Stomach (tissue), 9 donors: Measurements from ENCODE around the gene NHSL1. TPM values are rescaled to one million over a fixed set of nuclear protein-coding genes. Genes with fewer than 3 reads are reported as not detected.

Experiments used
- DNase-seq, 2 donors: peaks; one replicate each; pipeline versions ENCODE4 v3.0.0 to v3.0.0-alpha.2; 2013 to 2019
- H3K27ac ChIP-seq, 5 donors: fragments of 200-600 bp in 4 of 5; sonication (generic) in 4 of 5; one replicate each; pipeline ENCODE4 v1.5.1; 2013 to 2019; ENCODE audit warnings: mild to moderate bottlenecking in 1 of 5, moderate library complexity in 1 of 5
- H3K27me3 ChIP-seq, 3 donors: fragments of 200-600 bp; sonication (generic); one replicate each; pipeline ENCODE4 v1.5.1; 2017 to 2019; ENCODE audit warnings: mixed run types in 1 of 3
- H3K36me3 ChIP-seq, 4 donors: fragments of 200-600 bp; sonication (generic); 1 replicate in 3 of 4; 2 replicates in 1 of 4; pipeline ENCODE4 v1.5.1; 2016 to 2019
- H3K4me1 ChIP-seq, 4 donors: fragments of 200-600 bp; sonication (generic); one replicate each; pipeline ENCODE4 v1.5.1; 2016 to 2019
- H3K4me3 ChIP-seq, 4 donors: fragments of 200-600 bp; sonication (generic) in 3 of 4; one replicate each; pipeline ENCODE4 v1.5.1; 2016 to 2019; ENCODE audit warnings: mild to moderate bottlenecking in 1 of 4
- H3K9me3 ChIP-seq, 4 donors: fragments of 200-600 bp; sonication (generic); one replicate each; pipeline ENCODE4 v1.5.1; 2016 to 2019
- EP300 ChIP-seq: sonication (generic); formaldehyde crosslinking; IDR thresholded peaks from one replicate; pipeline ENCODE4 v1.6.1; 2017; ENCODE audit warnings: antibody characterized with exemption
- POLR2A ChIP-seq, 4 donors: fragments of 450-650 bp; IDR thresholded peaks; one replicate each; pipeline ENCODE4 v1.6.1; 2016; ENCODE audit warnings: antibody characterized with exemption in 4 of 4, control low read depth in 2 of 4, mild to moderate bottlenecking in 1 of 4, moderate library complexity in 1 of 4
- POLR2AphosphoS5 ChIP-seq, 3 donors: sonication (generic); formaldehyde crosslinking; IDR thresholded peaks; one replicate each; pipeline ENCODE4 v1.6.1; 2016; ENCODE audit warnings: antibody characterized with exemption in 3 of 3
- WGBS, 5 donors: extraction: QIAGEN DNeasy Blood & Tissue Kit in 3 of 5; methylation state at CpG; one replicate each; pipeline versions ENCODE4 v1.1.5 to v1.1.7; 2013 to 2018; 5-methylcytosine and 5-hydroxymethylcytosine counted together
- intact Hi-C: fragments of 100-400 bp; cut with DNase I; formaldehyde crosslinking; loops from one replicate; pipeline ENCODE4 v1.15.1; 2023; ENCODE audit warnings: low total_unique reads
- polyA plus RNA-seq, 3 donors: library from polyadenylated mRNA; stranded (reverse); fragments of 200-250 nt; gene quantifications; one replicate each; pipeline ENCODE4 v1.2.3, GENCODE V29; 2013
- total RNA-seq, 5 donors: library from RNA; depleted of rRNA; stranded (reverse); fragments of >200 nt; gene quantifications; one replicate each; pipeline versions ENCODE4 v1.1.0 to v1.2.3, GENCODE V29; 2014 to 2016
- TF ChIP-seq, protein P1 (sequence below), 7 experiments: fragments of 450-650 bp in 4 of 7; fragments of 200-600 bp in 3 of 7; sonication (generic) in 3 of 7; IDR thresholded peaks; one replicate each; pipeline ENCODE4 v1.5.1; 2016 to 2019; ENCODE audit warnings: antibody characterized with exemption in 7 of 7, control low read depth in 2 of 7, mild to moderate bottlenecking in 1 of 7
- donor health status: healthy with polysubstance abuse.
- donor health status: Bipolar disorder and iron deficiency.
- donor health status: healthy.

The NHSL1 gene
- total and polyA plus RNA-seq, 8 donors: 1.8 to 44.6 (median 27.4) TPM

DNA sequence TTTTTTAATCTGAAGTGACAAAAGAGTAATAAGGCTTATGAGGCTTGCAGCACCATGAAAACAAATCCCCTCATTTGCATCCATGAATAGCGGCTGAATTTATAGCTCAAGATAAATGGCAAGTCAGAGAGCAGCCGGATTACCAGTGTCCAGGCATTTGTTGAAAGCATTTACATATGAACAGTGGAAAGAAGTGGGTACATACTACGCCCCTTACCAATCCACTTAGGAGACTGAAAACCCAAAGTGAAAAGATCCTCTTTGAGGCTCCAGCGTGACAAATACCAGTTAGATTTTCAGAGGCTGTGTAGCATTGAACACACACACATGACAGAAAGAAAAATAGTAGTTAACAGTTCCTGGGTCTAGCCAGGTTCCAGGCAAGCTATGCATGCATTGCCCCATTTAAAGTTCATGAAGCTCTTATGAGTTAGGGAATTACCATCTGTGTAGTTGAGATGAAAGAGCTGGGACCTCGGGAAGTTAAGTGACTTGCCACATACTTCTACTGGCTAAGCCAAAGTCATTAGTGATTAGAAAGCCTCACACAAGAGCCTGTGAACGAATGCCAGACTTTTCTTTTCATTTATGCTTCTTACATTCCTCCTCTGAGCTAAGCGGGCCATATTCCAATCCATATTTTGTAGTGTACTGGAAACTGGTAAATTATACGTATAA lies 28.3 kb upstream of the NHSL1 start:
- 41 to 61% (median 47%) methylated on average over 8 of the region's 8 CpGs for WGBS, 5 donors
- peak in 1 of 2 donors; percentile 71 for DNase-seq
- H3K27me3 ChIP-seq: no peaks in the 10 kb centered on the region
- intact Hi-C loops: no loop called here
- no peaks in the 10 kb centered on the region for H3K36me3 ChIP-seq
- no peaks in the 10 kb centered on the region for H3K9me3 ChIP-seq
- TF ChIP-seq POLR2AphosphoS5 (IDR thresholded peaks at IDR 0.05) (no peak), EP300 (no peak), POLR2A (IDR thresholded peaks at IDR 0.05) (no peak)
- TF ChIP-seq, protein P1, sequence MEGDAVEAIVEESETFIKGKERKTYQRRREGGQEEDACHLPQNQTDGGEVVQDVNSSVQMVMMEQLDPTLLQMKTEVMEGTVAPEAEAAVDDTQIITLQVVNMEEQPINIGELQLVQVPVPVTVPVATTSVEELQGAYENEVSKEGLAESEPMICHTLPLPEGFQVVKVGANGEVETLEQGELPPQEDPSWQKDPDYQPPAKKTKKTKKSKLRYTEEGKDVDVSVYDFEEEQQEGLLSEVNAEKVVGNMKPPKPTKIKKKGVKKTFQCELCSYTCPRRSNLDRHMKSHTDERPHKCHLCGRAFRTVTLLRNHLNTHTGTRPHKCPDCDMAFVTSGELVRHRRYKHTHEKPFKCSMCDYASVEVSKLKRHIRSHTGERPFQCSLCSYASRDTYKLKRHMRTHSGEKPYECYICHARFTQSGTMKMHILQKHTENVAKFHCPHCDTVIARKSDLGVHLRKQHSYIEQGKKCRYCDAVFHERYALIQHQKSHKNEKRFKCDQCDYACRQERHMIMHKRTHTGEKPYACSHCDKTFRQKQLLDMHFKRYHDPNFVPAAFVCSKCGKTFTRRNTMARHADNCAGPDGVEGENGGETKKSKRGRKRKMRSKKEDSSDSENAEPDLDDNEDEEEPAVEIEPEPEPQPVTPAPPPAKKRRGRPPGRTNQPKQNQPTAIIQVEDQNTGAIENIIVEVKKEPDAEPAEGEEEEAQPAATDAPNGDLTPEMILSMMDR (IDR thresholded peaks at IDR 0.05): no peak
- H3K4me3 ChIP-seq: no peak overlapping the region
- peaks cover 4 to 27% (median 16%) of the 10 kb centered on the region in 4 donors for H3K4me1 ChIP-seq
- H3K27ac ChIP-seq: peak overlapping the region in 2 of 5 donors; percentile 50 to 56

DNA sequence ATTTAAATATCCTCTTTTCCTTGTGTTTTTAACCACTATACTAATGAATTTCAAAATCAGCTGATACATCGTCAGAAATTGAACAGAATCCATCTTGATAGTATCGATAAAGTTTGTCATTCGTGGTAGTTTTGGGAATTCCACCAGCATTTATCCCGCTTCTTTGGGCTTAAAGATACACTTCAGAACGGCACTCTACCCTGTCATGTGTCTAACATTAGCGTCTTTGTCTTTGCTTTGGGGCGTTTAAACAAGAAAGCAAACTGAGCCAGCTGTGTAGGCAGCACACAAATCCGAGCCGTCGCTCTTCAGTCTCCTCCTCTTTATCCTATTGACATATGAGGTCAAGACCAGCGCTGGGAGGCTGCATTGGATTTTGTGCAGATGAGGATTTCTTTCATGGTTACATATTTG lies 27.5 kb upstream of the NHSL1 start:
- no peak overlapping the region for H3K4me3 ChIP-seq
- TF ChIP-seq, protein P1 (IDR thresholded peaks at IDR 0.05): no peak
- TF ChIP-seq POLR2A (IDR thresholded peaks at IDR 0.05) (no peak), POLR2AphosphoS5 (IDR thresholded peaks at IDR 0.05) (no peak), EP300 (no peak)
- H3K36me3 ChIP-seq: no peaks in the 10 kb centered on the region
- 23 to 45% (median 41%) methylated on average over 11 of the region's 11 CpGs for WGBS, 5 donors
- no peaks in the 10 kb centered on the region for H3K27me3 ChIP-seq
- H3K27ac ChIP-seq: peak overlapping the region in 1 of 5 donors; percentile 50
- H3K9me3 ChIP-seq: no peaks in the 10 kb centered on the region
- intact Hi-C loops: no loop called here
- peaks cover 10 to 31% (median 20%) of the 10 kb centered on the region in 4 donors for H3K4me1 ChIP-seq
- peak in 1 of 2 donors; percentile 64 for DNase-seq

DNA sequence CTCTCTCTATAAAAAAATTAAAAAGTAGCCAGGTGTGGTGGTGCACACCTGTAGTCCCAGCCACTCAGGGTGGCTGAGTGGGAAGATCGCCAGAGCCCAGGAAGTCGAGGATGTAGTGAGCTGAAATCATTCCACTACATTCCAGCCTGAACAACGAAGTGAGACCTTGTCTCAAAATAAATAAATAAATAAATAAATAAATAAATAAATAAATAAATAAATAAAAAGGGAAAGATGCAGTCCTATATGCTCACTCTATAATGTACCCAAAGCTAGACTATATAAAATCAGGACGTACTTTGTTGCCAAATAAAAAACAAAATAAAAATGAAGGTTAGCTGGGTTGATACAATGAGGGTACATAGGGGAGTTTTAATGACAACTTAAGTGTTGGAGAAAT lies 26.1 kb upstream of the NHSL1 start:
- intact Hi-C loops: no loop called here
- no peak for TF ChIP-seq POLR2A (IDR thresholded peaks at IDR 0.05)
- Histone ChIP-seq H3K9me3 (no peaks in the 10 kb centered on the region), H3K4me1 (peaks cover 10 to 31% (median 20%) of the 10 kb centered on the region in 4 donors), H3K27me3 (no peaks in the 10 kb centered on the region), H3K36me3 (no peaks in the 10 kb centered on the region), H3K27ac (no peak overlapping the region), H3K4me3 (no peak overlapping the region)
- DNase-seq: no peak
- WGBS, 5 donors: 75 to 94% (median 89%) methylated on average over 4 of the region's 4 CpGs

DNA sequence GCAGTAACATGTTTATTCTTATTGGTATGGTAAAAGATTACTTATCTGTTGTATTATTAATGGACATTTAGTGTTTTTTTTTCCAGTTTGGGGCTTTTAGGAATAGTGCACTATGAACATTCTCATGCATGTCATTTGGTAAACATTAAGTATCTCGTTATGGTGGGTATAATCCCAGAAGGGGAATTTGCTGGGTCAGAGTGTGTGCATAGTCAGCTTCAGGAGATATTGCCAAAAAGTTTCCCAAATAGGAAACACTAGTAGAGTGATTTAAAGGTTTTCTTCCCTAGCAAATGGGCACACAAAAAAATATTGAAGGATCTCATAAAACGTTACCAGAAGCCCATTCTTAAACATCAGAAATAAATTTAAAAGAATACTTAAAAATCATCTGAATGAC lies 25.2 kb upstream of the NHSL1 start:
- 27 to 48% (median 34%) methylated on average over 2 of the region's 2 CpGs for WGBS, 5 donors
- Histone ChIP-seq H3K4me1 (peaks cover 10 to 31% (median 20%) of the 10 kb centered on the region in 4 donors), H3K4me3 (no peak overlapping the region), H3K36me3 (no peaks in the 10 kb centered on the region), H3K27me3 (no peaks in the 10 kb centered on the region), H3K9me3 (no peaks in the 10 kb centered on the region), H3K27ac (no peak overlapping the region)
- intact Hi-C loops: no loop called here
- DNase-seq: no peak
- no peak for TF ChIP-seq EP300
- TF ChIP-seq, protein P1 (IDR thresholded peaks at IDR 0.05): no peak
- TF ChIP-seq POLR2A (IDR thresholded peaks at IDR 0.05): no peak
- no peak for TF ChIP-seq POLR2AphosphoS5 (IDR thresholded peaks at IDR 0.05)
